Right lobe of liver (tissue), 6 donors: Measurements from ENCODE around the gene GALNT10. TPM values are rescaled to one million over a fixed set of nuclear protein-coding genes. Genes with fewer than 3 reads are reported as not detected.

Source experiments
- ATAC-seq, 4 donors: fragments of 200-7000 bp; cut with Tn5 transposase; one replicate each; pipeline ENCODE4 v1.9.1; 2020; ENCODE audit warnings: mild to moderate bottlenecking in 4 of 4, moderate library complexity in 4 of 4
- DNase-seq, 3 donors: peaks; one replicate each; pipeline ENCODE4 v3.0.0-alpha.2; 2020
- H3K27ac ChIP-seq, 3 donors: fragments of 200-600 bp; one replicate each; pipeline ENCODE4 v1.8.0; 2022
- H3K27me3 ChIP-seq, 2 donors: fragments of 200-600 bp; one replicate each; pipeline ENCODE4 v1.8.0; 2022
- H3K36me3 ChIP-seq, 4 donors: fragments of 200-600 bp; sonication (generic) in 1 of 4; one replicate each; pipeline versions ENCODE4 v1.5.1 to v1.8.0; 2017 to 2022; ENCODE audit warnings: control low read depth in 1 of 4
- H3K4me1 ChIP-seq, 4 donors: fragments of 200-600 bp; sonication (generic) in 1 of 4; one replicate each; pipeline versions ENCODE4 v1.5.1 to v1.8.0; 2017 to 2022; ENCODE audit warnings: control low read depth in 1 of 4
- H3K4me3 ChIP-seq, 3 donors: fragments of 200-600 bp; one replicate each; pipeline ENCODE4 v1.8.0; 2022
- H3K9me3 ChIP-seq, 4 donors: fragments of 200-600 bp; sonication (generic) in 1 of 4; one replicate each; pipeline versions ENCODE4 v1.5.1 to v1.8.0; 2017 to 2022; ENCODE audit warnings: control low read depth in 1 of 4
- POLR2A ChIP-seq: fragments of 450-650 bp; IDR thresholded peaks from one replicate; pipeline ENCODE4 v1.6.1; 2017; ENCODE audit warnings: antibody characterized with exemption, mild to moderate bottlenecking
- WGBS: methylation state at CpG from one replicate; pipeline ENCODE4 v1.1.6; 2018; ENCODE audit warnings: low coverage, low lambda C conversion rate; ENCODE audit not compliant: insufficient coverage; ENCODE audit errors: missing lambda C conversion rate; 5-methylcytosine and 5-hydroxymethylcytosine counted together
- intact Hi-C, 2 donors: fragments of 100-400 bp; cut with DNase I; formaldehyde crosslinking; loops; one replicate each; pipeline versions ENCODE4 v1.11.2 to v1.14.1; 2022
- total RNA-seq, 6 experiments: library from RNA; depleted of rRNA in 2 of 6; stranded (reverse); fragments of >200 nt in 2 of 6; fragmentation: NEBNext Ultra II Directional in 3 of 6; extraction: Animal tissue kit (Norgen Biotek cat#: 25700) in 3 of 6; gene quantifications; one replicate each; pipeline versions ENCODE4 v1.1.0 to v1.2.4, GENCODE V29; 2016 to 2023
- TF ChIP-seq, protein P1 (sequence below), 4 donors: fragments of 200-600 bp in 3 of 4; fragments of 450-650 bp in 1 of 4; IDR thresholded peaks; one replicate each; pipeline versions ENCODE4 v1.5.1 to v1.8.0; 2016 to 2022; ENCODE audit warnings: antibody characterized with exemption in 4 of 4, mild to moderate bottlenecking in 2 of 4
- donor health status: DM: no; HTN: yes; CAD: no.
- donor health status: DM: no; HTN: no; CAD: no.
- donor health status: DM: no; HTN: no; CAD: no.
- donor health status: DM: no; HTN: yes; CAD: no.
- donor health status: DM: no; HTN: yes; CAD: no.

The GALNT10 gene
- total RNA-seq, 6 experiments from 2014 or later, result 4.0 to 9.7 (median 7.1) TPM

DNA sequence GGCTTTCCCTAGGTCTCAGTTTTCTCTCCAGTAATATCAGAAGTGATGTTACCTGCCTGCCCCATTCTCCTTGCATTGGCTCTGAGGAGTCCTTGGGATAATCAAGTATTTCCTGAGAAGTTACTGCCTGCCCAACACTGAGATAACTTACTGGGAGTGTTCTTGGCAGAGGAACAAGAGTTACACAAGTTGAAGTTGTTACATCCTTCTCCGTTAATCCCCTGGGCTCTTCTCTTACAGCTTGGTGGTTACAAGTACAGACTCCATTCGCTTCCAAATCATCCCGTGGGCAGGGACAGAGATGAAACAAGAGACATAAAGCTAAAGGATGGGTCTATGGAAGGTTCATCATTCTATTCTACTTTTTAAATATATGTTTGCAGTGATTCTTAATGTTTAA, 181.2 kb downstream of the GALNT10 start:
- H3K4me1 ChIP-seq, result no peaks in the 10 kb centered on the region
- intact Hi-C loops, result no loop called here
- H3K27ac ChIP-seq, result no peak overlapping the region
- DNase-seq, result no peak
- ATAC-seq, result no peak
- H3K9me3 ChIP-seq, result no peaks in the 10 kb centered on the region
- 67% methylated on average over 3 of the region's 3 CpGs for WGBS
- no peaks in the 10 kb centered on the region for H3K27me3 ChIP-seq
- no peak overlapping the region for H3K4me3 ChIP-seq
- no peaks in the 10 kb centered on the region for H3K36me3 ChIP-seq
- TF ChIP-seq, protein P1, sequence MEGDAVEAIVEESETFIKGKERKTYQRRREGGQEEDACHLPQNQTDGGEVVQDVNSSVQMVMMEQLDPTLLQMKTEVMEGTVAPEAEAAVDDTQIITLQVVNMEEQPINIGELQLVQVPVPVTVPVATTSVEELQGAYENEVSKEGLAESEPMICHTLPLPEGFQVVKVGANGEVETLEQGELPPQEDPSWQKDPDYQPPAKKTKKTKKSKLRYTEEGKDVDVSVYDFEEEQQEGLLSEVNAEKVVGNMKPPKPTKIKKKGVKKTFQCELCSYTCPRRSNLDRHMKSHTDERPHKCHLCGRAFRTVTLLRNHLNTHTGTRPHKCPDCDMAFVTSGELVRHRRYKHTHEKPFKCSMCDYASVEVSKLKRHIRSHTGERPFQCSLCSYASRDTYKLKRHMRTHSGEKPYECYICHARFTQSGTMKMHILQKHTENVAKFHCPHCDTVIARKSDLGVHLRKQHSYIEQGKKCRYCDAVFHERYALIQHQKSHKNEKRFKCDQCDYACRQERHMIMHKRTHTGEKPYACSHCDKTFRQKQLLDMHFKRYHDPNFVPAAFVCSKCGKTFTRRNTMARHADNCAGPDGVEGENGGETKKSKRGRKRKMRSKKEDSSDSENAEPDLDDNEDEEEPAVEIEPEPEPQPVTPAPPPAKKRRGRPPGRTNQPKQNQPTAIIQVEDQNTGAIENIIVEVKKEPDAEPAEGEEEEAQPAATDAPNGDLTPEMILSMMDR (IDR thresholded peaks at IDR 0.05), result no peak
- TF ChIP-seq POLR2A, result no peak

DNA sequence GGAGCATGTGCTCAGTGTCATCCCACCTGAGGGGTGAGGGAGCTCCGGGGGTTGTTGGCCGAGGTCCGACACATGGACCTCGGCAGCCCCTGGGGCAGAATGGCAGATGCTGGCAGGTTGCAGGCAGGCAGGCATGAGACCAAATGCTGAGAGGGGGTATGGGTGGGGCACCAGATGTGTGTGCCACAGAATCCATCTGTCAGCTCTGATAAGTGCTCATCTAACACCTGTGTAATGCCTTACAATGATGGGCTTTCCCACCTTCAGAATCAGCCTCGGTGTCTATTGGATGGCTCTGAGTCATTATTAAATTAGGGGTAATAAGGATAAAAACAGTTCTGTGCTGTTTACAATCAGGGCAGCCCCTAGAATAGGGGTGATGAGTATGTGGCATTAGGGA, 182.1 kb downstream of the GALNT10 start:
- 100% methylated on average over 1 of the region's 5 CpGs for WGBS
- Histone ChIP-seq H3K27ac (no peak overlapping the region), H3K36me3 (no peaks in the 10 kb centered on the region), H3K9me3 (no peaks in the 10 kb centered on the region), H3K27me3 (no peaks in the 10 kb centered on the region), H3K4me1 (no peaks in the 10 kb centered on the region), H3K4me3 (no peak overlapping the region)
- DNase-seq, result no peak
- no peak for ATAC-seq
- intact Hi-C loops, result no loop called here
- TF ChIP-seq POLR2A, result no peak
- TF ChIP-seq, protein P1 (IDR thresholded peaks at IDR 0.05), result no peak

DNA sequence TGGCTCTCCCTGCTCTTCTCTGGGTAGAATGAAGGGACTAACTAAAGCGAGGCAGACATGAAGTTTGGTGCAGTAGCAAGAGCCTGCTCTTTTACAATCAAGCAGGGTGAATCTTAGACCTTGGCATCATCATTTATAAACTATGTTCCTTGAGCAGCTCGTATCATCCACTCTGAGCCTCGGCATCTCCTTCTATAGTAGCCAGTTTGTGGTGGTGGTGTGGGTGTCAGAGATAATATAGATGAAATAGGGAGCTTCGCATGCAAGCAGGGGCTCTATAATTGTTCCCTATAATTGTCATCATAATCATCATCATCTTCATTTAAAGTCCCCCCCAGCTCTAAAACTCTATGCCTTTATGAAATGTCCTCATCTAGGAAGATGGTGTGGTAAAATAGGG, 182.8 kb downstream of the GALNT10 start:
- WGBS, result 83% methylated on average over 1 of the region's 4 CpGs
- intact Hi-C loops, result no loop called here
- DNase-seq (no peak), ATAC-seq (no peak)
- H3K9me3 ChIP-seq, result no peaks in the 10 kb centered on the region
- H3K4me3 ChIP-seq, result no peak overlapping the region
- H3K27me3 ChIP-seq, result no peaks in the 10 kb centered on the region
- no peak overlapping the region for H3K27ac ChIP-seq
- TF ChIP-seq, protein P1 (IDR thresholded peaks at IDR 0.05), result no peak
- TF ChIP-seq POLR2A, result no peak
- H3K36me3 ChIP-seq, result no peaks in the 10 kb centered on the region
- no peaks in the 10 kb centered on the region for H3K4me1 ChIP-seq

DNA sequence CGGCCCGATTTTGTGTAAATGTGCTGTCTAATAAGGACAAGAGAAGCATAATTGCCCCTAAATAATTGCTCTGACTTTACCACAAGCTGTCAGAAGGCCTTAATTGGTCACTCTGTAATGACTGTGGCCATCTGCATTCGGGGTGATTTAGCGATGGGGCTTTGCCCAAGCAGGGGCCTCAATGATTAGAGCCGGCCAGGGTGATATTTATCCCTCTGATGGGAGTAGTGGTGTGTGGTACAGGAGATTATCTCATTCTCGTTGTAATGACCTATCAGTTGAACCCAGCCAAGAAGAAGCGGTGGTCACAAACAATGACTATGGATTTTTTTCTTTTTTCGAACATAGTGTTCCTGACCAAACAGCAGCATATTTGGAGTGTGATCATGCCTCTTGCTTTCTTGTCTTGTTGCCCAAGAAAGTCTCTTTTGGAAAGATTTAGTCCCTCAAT, 183.2 kb downstream of the GALNT10 start:
- WGBS, result 76% methylated on average over 3 of the region's 8 CpGs
- Histone ChIP-seq H3K27me3 (no peaks in the 10 kb centered on the region), H3K9me3 (no peaks in the 10 kb centered on the region), H3K27ac (no peak overlapping the region), H3K36me3 (no peaks in the 10 kb centered on the region), H3K4me1 (no peaks in the 10 kb centered on the region), H3K4me3 (no peak overlapping the region)
- ATAC-seq (no peak), DNase-seq (no peak)
- intact Hi-C loops, result no loop called here
- TF ChIP-seq, protein P1 (IDR thresholded peaks at IDR 0.05), result no peak
- TF ChIP-seq POLR2A, result no peak

DNA sequence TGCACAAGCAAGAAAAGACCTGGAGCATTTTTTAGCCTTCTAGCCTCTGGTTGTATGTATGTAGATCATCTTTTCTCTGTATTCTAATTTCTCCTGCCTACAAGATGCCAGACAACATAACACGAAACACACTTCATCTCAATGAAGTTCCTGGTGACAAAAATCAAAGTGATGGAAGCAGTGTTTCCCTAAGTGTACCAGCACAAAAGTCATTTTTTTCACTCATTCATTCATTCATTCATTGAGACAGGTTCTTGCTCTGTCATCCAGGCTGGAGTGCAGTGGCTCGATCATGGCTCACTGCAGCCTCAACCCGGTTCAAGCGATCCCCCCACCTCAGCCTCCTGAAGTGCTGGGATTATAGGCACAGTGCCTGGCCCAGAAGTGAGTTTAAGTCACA, 183.7 kb downstream of the GALNT10 start:
- 100% methylated on average over 4 of the region's 4 CpGs for WGBS
- no peak for TF ChIP-seq POLR2A
- TF ChIP-seq, protein P1 (IDR thresholded peaks at IDR 0.05), result no peak
- intact Hi-C loops, result no loop called here

More for the DNA sequence above, 183.7 kb downstream of the GALNT10 start:
- no peak overlapping the region for H3K27ac ChIP-seq
- DNase-seq (no peak), ATAC-seq (no peak)
- no peaks in the 10 kb centered on the region for H3K27me3 ChIP-seq
- no peaks in the 10 kb centered on the region for H3K36me3 ChIP-seq
- H3K4me3 ChIP-seq, result no peak overlapping the region
- H3K9me3 ChIP-seq, result no peaks in the 10 kb centered on the region
- no peaks in the 10 kb centered on the region for H3K4me1 ChIP-seq
